HepG2 (cell line): ENCODE results near the gene FRMPD2. TPM values are rescaled to one million over a fixed set of nuclear protein-coding genes. Genes with fewer than 3 reads are reported as not detected.

Experiments
- CENPX ChIP-seq: sonication (generic); formaldehyde crosslinking; IDR thresholded peaks from 2 replicates; pipeline ENCODE4 v1.9.0; 2021; ENCODE audit warnings: mild to moderate bottlenecking, missing genetic modification reagents, moderate library complexity
- HOXA9 ChIP-seq: sonication (generic); formaldehyde crosslinking; IDR thresholded peaks from 2 replicates; pipeline ENCODE4 v1.8.1; 2022; ENCODE audit warnings: missing genetic modification reagents, mild to moderate bottlenecking, moderate library complexity, borderline replicate concordance
- TFE3 ChIP-seq: IDR thresholded peaks from 2 replicates; pipeline ENCODE4 v1.6.1; 2016
- ZBED4 ChIP-seq: sonication (generic); formaldehyde crosslinking; IDR thresholded peaks from 2 replicates; pipeline ENCODE4 v1.4.0; 2020; ENCODE audit warnings: missing genetic modification reagents, borderline replicate concordance
- ZHX1 ChIP-seq: sonication (generic); formaldehyde crosslinking; IDR thresholded peaks from 2 replicates; pipeline ENCODE4 v1.8.1; 2022; ENCODE audit warnings: low read depth, mild to moderate bottlenecking, missing genetic modification reagents
- ZNF17 ChIP-seq: sonication (generic); formaldehyde crosslinking; IDR thresholded peaks from 2 replicates; pipeline ENCODE4 v1.5.0; 2020; ENCODE audit warnings: mild to moderate bottlenecking, missing genetic modification reagents
- ZNF296 ChIP-seq: sonication (generic); formaldehyde crosslinking; conservative IDR thresholded peaks from 2 replicates; pipeline ENCODE4 v1.5.0; 2020; ENCODE audit warnings: mild to moderate bottlenecking, missing genetic modification reagents
- ZNF724P ChIP-seq: sonication (generic); formaldehyde crosslinking; IDR thresholded peaks from 2 replicates; pipeline ENCODE4 v1.8.0; 2022; ENCODE audit warnings: missing genetic modification reagents, borderline replicate concordance
- polyA plus RNA-seq, 8 experiments: library from polyadenylated mRNA; depleted of rRNA in 3 of 8; stranded (reverse) in 7 of 8; unstranded in 1 of 8; fragments of >200 nt; fragmentation: Illumina TruSeq in 4 of 8; extraction: Trizol in 4 of 8; gene quantifications; 2 replicates each; pipeline versions ENCODE4 v1.2.1 to v1.2.3, GENCODE V29; 2011 to 2016; ENCODE audit warnings: low read depth in 4 of 8, missing spikeins in 1 of 8, mixed read lengths in 1 of 8; ENCODE audit not compliant: insufficient read depth in 1 of 8
- total RNA-seq, 5 experiments: library from RNA; depleted of rRNA; stranded (reverse); fragments of >200 nt; fragmentation: Illumina TruSeq; extraction: Trizol; gene quantifications; 2 replicates each; pipeline ENCODE4 v1.2.3, GENCODE V29; 2016; ENCODE audit warnings: low read depth in 1 of 5

Gene FRMPD2
- total and polyA plus RNA-seq, 2 of the 13 experiments (the other 11 are each of a cell fraction or from before 2014, with no cell fraction given), result 0.45 to 1.3 TPM

- TF ChIP-seq ZHX1 (no peak), ZBED4 (CRISPR knock-in tag) (no peak), ZNF296 (CRISPR knock-in tag) (no peak), CENPX (CRISPR knock-in tag) (no peak), HOXA9 (CRISPR knock-in tag) (no peak), TFE3 (CRISPR knock-in tag) (no peak), ZNF17 (CRISPR knock-in tag) (no peak), ZNF724P (no peak)
These were observed 9.6 kb upstream of the FRMPD2 start (continued) for GRCh38 chr10:48284002-48284546.
